Hematopoietic multipotent progenitor cell treated with erythropoietin and hydrocortisone succinate and interleukin-3 and kit ligand, for 15 days (in vitro differentiated cells): ENCODE measurements around the gene MYH11.
"Not testable (repeated sequence)": the region's sequence is repeated elsewhere in the genome, so short reads cannot be mapped to it uniquely, and the experiment has no call there.

ENCODE experiments used
- DNase-seq: peaks from one replicate; pipeline ENCODE4 v3.0.0-alpha.2; 2015; ENCODE audit warnings: low spot score

Gene MYH11

DNA sequence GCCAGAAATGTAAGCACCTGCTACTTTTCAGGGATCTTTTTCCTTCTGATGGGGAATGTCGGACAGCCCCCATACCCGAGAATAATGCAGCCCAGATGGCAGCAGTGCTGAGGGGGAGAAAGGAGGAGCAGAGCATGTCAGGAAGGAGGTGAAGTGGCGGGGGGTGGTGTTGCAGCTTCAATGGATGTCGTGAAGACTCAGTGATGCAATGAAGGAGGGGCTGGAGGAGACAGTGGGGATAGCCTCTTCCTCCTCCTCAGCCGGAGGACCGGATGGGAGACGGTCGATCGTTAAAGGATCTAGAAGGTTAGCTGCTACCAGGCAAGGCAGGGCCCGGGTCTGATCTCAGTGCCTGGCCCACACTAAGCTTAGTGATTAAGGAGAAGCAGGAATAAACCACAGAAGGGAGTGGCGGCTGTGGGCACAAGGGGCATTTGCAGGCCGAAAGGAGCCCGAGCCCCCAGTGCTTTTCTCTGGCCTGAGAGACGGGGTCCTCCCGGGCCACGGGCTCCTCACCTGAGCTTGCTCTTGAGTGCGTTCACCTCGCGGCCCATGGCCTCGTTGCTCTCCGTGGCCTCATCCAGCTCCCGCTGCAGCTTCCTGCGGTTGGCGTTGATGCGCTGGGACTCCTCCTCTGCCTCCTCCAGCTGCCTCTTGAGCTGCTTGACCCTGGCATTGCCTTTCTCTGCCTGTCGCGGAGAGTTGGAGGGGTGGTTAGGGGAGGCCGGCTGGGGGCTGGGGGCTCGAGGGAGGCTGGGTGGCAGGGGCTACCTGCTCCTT is 142.2 kb downstream of the MYH11 start:
- no peak for DNase-seq

DNA sequence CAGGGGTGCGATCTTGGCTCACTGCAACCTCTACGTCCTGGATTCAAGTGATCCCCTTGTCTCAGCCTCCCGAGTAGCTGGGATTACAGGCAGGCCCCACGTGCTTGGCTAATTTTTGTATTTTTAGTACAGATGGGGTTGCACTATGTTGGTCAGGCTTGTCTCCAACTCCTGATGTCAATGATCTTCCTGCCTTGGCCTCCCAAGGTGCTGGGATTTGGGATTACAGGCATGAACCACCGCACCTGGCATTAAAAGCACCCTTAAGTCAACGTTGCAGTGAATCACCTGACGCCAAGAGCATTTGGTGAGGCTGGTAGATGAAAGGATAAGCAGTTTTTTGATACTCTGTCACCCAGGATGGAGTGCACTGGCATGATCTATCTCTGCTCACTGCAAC is 147.8 kb downstream of the MYH11 start:
- DNase-seq = no peak

- DNase-seq = no peak
Measured at GRCh38 chr16:15708096-15708495, 148.7 kb downstream of the MYH11 start.

GRCh38 chr16:15707332-15707731 is 149.5 kb downstream of the MYH11 start:
- no peak for DNase-seq

GRCh38 chr16:15705064-15705565 is 151.7 kb downstream of the MYH11 start:
- DNase-seq = no peak

- DNase-seq = peak; percentile 78
Measured at GRCh38 chr16:15704545-15704987, 152.3 kb downstream of the MYH11 start.

DNA sequence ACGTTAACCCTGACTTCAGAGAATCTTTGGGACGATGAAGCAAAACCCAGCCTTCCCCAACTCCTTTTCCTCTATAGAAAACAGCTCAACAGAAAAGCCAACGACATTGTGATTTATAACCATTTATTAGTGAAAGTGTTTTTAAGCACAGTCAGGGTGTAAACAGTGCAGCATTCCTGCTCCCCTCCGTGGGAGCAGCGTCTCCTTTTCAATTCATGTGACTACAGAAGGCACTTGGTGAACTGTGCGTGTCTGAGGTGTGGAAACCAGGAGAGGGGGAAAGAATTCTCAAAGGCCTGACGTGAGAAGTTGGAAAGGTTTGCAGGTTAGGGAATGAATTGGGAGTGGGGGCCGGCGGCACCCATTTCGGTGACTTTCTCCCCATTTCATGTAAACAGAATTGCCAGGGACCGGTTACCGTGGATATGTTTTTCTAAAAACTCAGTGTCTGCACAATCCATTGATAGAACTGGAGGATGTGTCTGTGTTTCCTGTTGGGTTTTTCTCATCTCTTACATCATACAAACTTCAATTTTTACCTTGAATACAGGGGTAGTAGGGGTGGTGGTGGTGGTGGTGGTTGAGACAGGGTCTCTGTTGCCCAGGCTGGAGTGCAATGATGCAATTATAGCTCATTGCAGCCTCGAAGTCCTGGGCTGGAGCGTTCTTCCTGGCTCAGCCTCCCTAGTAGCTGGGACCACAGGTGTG is 153.6 kb downstream of the MYH11 start:
- no peak for DNase-seq

DNA sequence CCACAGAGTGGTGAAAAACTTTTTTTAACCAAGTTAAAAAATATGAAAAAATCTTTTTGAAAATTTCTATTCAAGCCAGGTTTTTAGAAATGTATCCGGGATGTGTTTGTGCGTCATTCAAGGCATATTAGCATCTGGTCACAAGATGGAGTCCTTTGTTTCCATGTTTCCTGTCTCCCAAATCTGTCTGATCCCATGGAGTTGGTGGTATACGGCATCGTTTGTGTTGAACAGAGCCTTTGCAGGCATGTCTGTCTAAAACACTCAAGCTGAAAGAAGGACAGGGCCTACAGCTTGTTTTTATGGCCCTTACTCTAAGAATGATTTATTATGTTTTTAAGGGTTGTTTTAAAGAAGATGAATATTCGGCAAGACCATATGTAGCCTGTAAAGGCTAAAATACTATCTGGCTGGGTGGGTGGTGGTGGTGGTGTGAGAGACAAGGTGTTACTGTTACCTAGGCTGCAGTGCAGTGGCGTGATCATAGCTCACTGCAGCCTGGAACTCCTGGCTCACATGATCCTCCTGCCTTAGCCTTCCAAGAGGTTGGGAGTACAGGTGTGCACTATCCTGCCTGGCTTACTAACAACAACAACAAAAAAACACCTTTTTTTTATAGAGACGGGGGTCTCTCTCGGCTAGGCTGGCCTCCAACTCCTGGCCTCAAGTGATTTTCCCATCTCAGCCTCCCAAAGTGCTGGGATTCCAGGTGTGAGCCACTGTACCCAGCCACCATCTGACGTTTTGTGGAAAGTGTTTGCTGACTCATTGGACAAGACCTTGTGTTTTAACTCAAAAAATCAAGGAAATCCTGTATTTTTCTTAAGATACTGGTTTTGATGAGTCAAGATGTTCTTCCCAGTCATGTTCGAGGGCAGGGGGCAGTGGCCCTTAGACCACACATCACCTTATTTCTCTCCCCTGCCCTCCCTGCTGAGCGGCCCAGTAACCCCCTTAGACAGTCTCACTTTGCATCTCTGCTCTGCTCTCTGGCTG is 154.6 kb downstream of the MYH11 start:
- no peak for DNase-seq

GRCh38 chr16:15701367-15701766 is 155.5 kb downstream of the MYH11 start:
- no peak for DNase-seq

DNA sequence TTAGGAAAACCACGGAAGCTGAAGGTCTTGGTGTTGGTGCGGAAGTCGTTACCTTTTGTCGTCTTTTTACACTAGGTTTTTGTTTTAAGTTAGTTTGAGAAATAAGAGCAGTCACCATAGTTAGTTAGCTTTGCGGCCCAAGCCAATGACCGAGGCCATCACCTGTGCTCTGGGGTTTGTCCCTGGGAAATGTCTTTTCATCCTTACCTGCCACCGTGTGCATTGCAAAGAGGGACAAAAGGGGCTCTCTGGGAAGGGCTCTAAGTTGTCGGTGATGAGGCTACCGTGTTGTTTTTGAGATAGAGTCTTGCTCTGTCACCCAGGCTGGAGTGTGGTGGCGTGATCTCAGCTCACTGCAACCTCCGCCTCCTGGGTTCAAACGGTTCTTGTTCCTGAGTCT is 157.0 kb downstream of the MYH11 start:
- DNase-seq = no peak

DNA sequence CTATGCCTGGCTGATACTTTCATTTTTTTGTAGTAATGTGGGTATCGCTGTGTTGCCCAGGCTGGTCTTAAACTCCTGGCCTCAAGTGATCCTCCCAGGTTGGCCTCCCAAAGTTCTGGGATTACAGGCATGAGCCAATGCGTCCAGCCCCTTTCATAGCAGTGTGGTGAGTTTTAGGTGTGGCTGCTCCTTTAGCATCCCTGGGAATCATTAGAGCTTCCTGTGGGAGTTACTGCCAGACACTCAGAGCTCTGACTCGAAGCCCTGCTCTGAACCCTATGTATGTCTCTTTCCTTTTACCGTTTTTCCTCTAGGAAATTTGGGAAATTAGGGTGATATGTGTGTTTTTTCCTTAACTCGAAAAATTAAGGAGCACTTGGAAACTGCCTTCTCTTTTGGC is 162.3 kb downstream of the MYH11 start:
- no peak for DNase-seq

- not testable (repeated sequence) for DNase-seq
Measured at GRCh38 chr16:15692508-15692907, 164.3 kb downstream of the MYH11 start.

DNA sequence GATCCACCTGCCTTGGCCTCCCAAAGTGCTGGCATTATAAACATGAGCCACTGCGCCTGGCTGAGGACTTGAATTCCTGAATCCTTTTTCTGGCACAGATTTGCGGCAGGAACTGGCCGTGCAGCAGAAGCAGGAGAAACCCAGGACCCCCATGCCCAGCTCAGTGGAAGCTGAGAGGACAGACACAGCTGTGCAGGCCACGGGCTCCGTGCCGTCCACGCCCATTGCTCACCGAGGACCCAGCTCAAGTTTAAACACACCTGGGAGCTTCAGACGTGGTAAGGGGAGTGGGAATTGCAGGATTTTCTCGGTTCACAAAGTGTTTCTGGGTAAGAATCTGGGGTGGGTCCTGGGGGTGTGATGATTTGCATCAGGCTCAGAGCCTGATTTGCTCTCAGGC is 165.8 kb downstream of the MYH11 start:
- DNase-seq = no peak

DNA sequence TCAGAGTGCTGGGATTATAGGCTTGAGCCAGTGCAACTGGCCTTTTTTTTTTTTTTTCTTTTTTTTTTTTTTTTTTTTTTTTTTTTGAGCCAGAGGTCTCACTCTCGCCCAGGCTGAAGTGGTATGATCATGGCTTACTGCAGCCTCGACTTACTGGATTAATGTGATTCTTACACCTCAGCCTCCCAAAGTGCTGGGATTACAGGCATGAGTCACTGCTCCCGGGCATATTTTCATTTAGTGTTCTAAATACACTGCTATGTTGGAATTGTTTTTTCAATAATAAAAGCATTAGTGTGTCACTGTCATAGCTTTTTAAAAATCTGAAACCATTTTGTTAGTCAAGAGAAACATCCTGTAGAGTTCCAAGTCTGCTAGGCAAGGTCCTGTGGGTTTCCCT is 166.5 kb downstream of the MYH11 start:
- DNase-seq = no peak

DNA sequence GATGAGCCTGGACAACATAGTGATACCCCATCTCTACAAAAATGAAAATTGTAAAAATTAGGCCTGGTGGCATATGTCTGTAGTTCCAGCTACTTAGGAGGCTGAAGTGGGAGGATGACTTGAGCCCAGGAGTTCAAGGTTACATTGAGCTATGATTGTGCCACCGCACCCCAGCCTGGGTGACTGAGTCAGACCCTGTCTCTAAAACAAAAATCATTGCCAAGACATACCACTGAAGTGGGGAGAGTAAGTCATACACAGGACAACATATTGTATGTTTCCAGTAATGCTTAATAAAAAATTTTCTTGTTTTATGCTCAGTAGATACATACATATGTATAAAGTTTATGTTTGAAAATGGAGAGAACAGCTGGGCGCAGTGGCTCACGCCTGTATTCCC is 167.5 kb downstream of the MYH11 start:
- no peak for DNase-seq

DNA sequence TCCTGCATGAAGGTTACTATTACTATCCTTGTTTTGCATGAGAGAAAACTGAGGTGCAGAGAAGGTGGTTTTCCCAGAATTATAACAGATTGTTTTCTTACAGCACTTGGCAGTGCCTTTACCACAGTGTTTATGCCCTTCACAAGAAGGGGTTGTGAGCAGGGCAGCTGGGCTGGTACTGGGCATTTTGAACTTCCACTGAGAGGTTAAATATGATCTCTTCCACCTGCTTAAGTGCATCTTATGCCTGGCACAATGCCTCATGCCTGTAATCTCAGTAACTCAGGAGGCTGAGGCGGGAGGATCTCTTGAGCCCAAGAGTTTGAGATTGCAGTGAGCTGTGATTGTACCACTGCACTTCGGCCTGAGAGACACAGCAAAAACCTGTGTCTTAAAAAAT is 170.5 kb downstream of the MYH11 start:
- DNase-seq = no peak

DNA sequence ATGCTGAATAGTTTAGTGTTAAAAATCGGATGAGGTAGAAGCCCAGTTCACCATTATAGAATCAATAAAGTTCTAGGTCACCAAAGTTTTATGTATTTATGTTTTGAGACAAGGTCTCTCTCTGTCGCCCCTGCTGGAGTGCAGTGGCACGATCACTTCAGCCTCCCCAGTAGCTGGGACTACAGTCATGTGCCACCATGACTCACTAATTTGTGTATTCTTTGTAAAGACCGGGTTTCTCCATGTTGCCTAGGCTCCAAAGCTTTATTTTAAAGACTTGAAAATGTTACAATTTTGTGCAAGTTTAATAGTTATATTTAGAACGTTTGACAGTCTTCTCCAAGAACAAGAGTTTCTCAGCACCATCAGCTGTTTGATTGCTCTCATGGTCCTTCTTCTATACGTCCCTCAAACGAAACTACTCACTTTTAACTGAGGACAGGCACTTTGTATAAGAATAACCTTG is 174.7 kb downstream of the MYH11 start:
- peak; percentile 76 for DNase-seq

DNA sequence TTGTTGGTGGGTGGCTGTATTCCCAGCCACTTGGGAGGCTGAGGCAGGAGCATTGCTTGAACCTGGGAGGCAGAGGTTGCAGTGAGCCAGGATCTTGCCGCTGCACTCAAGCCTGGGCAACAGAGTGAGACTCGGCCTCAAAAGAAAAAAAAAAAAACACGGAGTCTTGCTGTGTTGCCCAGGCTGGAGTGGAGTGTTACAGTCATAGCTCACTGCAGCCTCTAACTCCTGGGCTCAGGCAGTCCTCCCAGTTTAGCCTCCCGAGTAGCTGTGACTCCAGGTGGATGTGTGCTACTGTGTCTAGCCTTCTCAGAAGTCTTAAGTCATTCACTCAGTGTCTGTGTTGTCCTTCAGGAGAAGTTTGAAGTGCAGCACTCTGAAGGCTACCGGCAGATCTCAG is 179.4 kb downstream of the MYH11 start:
- no peak for DNase-seq

- no peak for DNase-seq
Measured at GRCh38 chr16:15676506-15676905, 180.3 kb downstream of the MYH11 start.

- DNase-seq = no peak
Measured at GRCh38 chr16:15674571-15674970, 182.3 kb downstream of the MYH11 start.

DNA sequence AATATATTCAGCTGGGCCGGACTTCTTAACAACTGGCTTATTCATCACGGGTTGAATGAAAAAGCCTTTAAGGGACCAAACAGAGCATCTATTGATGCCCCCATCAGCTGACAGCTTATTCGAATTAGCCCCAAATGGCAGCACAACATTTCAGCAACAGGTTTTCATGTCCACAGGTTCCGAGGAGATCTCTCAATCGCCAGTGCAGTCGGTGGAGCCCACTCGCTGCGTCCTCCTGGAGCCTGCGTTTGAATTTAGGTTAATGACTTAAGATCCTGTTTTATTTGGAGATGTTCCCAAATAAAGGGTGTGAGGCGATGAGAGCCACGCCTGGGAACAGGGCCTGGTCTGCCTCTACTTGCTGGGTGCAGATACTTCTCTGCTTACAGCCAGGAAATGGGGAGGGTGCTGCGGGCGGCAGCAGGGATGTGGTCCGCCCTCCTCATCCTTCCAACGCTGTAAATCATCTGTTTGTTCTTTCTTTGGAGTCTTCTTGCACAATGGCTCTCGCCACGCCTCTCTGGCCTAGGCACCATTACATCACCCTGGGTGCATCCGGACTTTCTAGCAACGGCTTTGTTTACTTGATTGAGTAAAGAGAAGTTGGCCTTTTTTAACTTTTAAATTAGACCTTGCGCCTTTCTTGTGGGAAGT is 184.2 kb downstream of the MYH11 start:
- DNase-seq = no peak

DNA sequence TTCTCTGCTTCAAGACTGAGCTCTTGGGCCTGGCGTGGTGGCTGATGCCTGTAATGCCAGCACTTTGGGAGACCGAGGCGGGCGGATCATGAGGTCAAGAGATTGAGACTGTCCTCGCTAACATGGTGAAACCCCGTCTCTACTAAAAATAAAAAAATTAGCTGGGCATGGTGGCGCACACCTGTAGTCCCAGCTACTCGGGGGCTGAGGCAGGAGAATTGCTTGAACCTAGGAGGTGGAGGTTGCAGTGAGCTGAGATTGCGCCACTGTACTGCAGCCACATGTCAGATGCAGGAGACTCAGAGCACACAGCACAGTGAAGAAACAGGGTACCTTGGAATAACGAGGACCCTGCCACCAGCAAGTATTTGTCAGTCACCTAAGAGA is 184.7 kb downstream of the MYH11 start:
- not testable (repeated sequence) for DNase-seq
